Right renal cortex interstitium (tissue), 3 donors: ENCODE data around the gene IFI27L2. TPM values are rescaled to one million over a fixed set of nuclear protein-coding genes. Genes with fewer than 3 reads are reported as not detected.

Source experiments
- DNase-seq, 3 donors: peaks; one replicate each; pipeline ENCODE4 v3.0.0-alpha.2; 2013; ENCODE audit warnings: low read depth in 3 of 3, low spot score in 2 of 3
- polyA plus RNA-seq, 3 donors: library from polyadenylated mRNA; unstranded; fragments of 120-200 nt; gene quantifications; one replicate each; pipeline ENCODE4 v1.2.1, GENCODE V29; 2013; ENCODE audit not compliant: insufficient read length in 3 of 3

Gene IFI27L2
- polyA plus RNA-seq, 3 donors, result 17.7 to 25.7 (median 24.2) TPM

DNA sequence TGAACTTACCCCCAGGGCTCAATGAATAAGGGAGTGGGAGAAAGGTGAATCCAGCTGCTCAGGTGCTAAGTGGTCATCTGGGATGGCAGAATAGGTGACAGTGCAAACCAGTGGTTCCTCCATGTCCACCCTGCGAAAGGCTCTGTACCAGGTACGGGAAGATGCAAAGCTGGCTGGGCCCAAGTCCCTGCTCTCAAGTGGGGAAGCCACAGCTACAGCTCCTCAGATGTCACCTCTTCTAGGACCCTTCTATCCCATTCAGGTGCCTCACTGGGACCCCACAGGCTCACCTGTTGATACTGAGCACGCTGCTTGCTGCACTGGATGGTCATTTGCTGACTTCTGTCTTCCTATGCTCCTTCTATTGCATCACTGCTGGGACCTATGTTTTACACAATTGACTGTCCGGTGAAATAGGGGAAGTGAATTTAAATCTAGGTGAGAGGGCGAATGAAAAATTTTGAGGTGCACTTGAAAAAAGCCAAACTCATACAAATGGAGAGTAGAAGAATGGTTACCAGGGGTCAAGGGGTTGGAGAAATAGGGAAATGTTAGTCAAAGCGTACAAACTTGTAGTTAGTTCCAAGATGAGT lies 24.4 kb upstream of the IFI27L2 start:
- DNase-seq, result no peak

DNA sequence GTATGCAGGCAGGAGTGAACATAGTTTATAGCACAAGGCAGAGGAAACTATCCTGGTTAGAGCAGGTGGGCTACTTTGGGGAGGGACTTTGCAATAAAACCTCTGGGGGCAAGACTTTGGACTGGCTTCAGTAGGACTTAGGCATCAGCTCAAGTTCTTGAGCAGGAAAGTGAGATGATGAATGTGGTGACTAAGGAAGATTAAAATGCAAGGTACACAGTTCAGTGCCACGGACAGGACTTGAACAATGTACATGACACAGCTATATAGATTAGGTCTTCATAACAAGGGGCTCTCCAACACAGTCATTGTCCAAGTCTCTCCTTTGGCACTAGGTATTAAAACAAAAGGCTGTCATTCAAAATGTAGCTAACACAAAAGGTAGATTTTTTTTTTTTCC lies 23.3 kb upstream of the IFI27L2 start:
- DNase-seq, result no peak

GRCh38 chr14:94145902-94146527 lies 16.6 kb upstream of the IFI27L2 start:
- no peak for DNase-seq

GRCh38 chr14:94144765-94145164 lies 15.4 kb upstream of the IFI27L2 start:
- no peak for DNase-seq

- no peak for DNase-seq
These were observed 14.3 kb upstream of the IFI27L2 start for GRCh38 chr14:94143711-94144110.

DNA sequence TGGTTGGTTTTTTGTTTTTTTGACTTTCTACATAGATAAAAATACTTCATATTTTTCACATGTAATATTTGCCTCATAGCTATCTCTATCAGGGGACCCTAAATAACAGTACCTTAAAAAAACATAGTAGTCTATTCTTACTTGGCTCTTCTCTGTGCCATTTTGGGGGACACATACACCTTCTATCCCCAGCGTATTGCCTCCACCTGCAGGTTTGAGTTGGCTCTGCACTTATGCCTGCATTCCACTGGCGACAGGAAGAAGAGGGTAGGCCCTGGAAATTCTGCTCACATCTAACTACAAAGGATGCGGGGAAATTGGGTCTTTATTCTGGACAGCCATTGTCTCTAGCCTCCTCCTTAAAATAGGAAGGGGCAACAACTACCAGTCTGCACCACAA lies 13.8 kb upstream of the IFI27L2 start:
- DNase-seq, result no peak

DNA sequence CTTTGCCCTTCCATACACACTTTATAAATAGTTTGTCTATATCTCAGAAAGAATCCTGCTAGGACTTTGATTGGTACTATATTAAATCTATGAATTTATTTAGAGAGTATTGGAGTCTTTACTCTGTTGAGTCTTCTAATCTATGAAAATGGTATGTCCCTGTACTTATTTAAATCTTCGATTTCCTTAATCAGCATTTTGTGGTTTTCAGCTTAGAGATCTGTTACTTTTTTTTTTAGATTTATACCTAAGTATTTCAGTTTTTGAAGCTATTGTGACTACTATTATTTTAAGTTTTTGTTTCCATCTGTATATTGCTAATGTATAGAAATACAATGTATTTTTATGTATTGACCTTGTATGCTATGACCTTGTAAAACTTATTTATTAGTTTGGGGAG lies 13.4 kb upstream of the IFI27L2 start:
- no peak for DNase-seq

DNA sequence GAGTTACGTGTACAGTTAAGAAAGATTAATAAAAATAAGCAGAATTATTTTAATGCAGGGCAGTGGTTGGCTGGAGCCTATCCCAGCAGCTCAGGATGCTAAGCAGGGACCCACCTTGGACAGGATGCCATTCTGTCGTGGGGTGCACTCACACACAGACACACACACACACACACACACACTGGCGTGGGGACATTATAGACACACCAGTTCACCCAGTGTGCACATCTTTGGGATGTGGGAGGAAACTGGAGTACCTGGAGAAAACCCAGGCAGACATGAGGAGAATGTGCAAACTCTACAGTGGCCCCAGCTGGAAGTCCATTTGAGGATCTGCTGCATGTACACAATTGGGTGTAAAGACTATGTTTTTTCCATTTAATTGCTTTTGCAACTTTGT lies 12.8 kb upstream of the IFI27L2 start:
- no peak for DNase-seq

GRCh38 chr14:94139421-94139820 lies 10.0 kb upstream of the IFI27L2 start:
- no peak for DNase-seq

DNA sequence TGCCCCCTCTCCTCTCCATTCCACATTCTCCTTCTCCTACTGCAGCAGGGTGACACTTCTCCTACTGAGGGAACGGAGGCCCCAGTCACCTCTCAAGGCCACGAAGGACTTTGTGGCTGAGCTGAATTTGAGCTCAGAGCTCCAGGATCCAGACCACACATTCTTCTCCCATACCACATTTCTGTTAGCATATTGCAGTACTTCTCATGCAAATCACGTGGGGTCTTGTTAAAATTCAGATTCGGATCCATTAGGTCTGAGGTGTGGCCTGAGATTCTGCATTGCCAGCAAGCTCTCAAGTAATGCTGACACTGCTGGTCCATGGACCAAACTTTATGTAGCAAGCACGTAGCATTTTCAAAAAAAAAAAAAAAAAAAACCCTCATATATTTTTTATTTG lies 9.6 kb upstream of the IFI27L2 start:
- DNase-seq, result no peak

GRCh38 chr14:94138251-94138650 lies 8.8 kb upstream of the IFI27L2 start:
- no peak for DNase-seq

DNA sequence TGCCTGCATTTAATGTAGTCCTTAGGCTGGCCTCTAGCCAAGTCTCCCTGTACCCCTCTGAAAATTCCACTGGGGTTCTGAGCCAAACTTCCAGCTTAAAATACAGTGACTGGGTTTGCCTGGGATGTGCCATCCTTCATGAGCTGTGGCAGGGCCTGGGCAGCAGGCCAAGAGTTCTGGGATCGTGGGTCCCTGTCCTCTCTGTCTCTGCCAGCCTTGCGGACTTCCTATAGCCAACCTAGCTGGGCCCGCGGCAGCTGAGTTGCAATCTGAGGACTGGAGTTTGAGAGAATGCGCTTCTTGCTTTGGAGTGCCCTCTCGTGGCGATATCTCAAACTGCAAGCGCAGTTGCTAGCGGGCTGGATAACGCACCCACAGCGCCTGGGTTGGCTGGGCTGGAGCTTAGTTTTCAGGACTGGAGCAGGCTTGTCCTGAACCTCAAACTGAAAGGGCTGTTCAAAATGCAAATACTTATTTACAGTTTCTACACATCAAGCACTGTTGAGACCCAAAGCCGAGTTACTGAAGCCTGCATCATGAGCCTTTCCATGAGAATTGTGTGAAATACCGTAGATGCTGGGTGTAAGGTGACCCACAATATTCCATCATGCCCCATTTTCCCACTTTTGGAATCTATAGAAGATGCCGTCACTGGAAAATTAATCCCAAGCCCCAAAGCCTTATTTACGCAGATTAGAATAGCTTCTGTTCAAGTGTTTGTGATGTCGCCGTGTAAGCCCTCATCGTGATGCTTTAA lies 7.3 kb upstream of the IFI27L2 start:
- peak; percentile 62 to 71 (median 63) for DNase-seq

- DNase-seq, result no peak
These were observed 6.1 kb upstream of the IFI27L2 start for GRCh38 chr14:94135476-94135875.

DNA sequence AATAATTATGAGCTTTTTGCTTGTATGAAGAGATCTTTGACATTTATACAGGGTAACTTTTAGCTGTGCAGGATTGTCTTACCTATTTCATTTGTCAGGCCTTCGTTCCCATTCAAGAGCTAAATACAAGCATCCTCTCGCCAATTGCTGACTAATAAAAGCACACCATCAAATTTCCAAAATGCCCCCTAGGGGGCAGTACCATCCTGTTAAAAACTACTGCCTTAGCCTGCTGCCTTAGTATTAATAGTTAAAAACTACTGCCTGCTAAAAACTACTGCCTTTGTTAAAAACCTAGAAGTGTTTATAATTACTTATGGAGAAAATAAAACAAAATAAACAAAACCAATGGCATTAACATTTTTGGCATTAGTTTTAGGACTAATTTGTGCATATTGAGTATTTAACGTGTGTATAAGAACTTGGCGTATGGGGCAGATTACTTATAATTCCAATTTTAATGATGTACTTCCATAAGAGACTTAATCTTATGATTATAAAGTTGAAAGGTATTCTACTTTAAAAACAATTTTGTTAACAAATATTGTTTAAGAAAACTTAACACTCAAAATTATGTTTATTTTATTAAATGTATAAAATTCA lies 3.0 kb upstream of the IFI27L2 start:
- DNase-seq, result peak; percentile 51 to 57 (median 52)

DNA sequence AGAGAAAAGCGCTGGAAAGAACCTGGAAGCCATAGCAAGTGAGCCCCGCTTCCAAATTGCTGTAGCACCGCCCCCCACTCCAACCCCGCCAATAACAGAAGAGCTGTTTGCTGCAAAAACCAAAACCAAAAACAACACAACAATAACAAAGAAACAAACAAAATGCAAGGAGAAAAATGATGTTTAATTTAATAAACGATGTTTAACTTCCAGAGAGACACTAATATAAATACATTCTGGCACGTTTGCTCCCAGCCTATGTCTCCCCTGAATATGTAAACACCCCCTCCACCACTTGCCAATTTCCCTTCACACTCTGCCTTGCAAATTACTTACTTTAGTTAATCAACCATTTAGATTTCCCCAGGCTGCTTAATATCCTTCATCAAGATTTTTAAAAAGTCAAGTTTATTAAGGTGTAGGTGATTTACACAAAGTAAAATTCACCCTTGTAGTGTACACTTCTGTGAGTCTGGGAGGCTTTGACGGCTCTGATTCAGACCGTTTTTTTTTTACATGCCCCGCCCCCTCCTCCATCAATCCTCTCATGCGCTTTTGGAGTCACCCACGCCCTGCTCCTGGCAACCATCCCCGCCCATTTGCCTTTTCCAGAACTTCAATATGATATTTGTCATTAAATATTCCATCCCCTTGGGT lies 482 bp upstream of the IFI27L2 start:
- DNase-seq, result peak in 2 of 3 donors; percentile 5 to 32

DNA sequence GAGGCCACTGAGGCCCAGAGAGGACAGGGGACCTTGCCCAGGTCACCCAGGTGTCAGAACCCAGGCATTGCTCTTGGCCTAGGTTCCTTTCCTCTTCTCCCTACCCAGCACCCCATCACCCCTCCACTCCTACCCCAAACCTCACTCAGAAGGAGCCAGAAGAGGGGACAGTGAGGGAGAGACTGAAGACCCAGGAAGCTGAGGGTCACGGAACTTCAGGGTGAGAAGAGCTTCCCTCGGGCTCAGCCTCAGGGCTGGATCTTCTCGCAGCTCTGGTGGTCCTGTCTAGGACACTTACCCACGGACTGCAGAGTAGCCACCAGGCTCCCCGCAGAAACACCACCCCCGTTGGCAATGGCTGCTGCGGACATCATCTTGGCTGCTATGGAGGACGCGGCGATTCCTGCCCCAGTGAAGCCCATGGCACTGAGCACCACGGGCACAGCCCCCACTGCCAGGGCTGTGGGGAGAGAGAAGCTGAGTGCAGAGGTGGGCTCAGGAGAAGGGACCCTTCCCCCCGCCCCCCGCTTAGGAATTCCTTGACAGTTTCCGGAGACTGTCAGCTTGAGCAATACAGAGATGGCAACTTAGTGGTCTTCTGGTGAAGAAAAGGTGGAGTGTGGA lies 1.1 kb downstream of the IFI27L2 start:
- DNase-seq, result no peak

GRCh38 chr14:94127330-94127729 lies 2.1 kb downstream of the IFI27L2 start:
- DNase-seq, result no peak

DNA sequence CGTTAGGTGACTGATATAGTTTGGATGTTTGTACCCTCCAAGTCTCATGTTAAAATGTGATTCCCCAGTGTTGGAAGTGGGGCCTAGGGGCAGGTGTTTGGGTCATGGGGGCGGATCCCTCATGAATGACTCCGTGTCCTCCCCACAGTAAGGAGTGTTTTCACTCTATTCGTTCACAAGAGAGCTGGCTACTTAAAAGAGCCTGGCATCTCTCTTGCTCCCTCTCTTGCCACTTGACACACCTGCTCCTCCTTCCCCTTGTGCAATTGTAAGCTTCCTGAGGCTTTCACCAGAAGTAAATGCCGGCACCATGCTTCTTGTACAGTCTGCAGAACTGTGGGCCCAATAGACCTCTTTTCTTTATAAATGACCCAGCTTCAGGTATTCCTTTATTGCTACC lies 2.6 kb downstream of the IFI27L2 start:
- DNase-seq, result no peak

DNA sequence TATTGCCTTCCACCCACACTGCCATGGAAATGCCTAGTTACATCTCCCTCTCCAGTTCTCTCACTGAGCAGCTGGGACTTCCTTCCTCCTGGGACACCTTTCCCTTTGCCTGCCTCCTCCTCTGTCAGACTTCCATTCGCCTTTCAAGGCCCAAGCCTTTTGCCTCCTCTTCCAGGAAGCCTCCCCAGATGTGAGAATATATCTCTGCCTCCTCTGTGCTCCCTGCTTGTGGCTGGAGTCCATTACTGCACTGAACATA lies 3.1 kb downstream of the IFI27L2 start:
- DNase-seq, result no peak

GRCh38 chr14:94125659-94126418 lies 3.6 kb downstream of the IFI27L2 start:
- no peak for DNase-seq
